H9 (cell line): ENCODE data around the gene GLT1D1. TPM values are rescaled to one million over a fixed set of nuclear protein-coding genes. Genes with fewer than 3 reads are reported as not detected.

Source experiments
- DNase-seq: peaks from one replicate; pipeline ENCODE4 v3.0.0-alpha.2; 2017
- H2AFZ ChIP-seq: one replicate; pipeline ENCODE4 v1.6.1; 2013; ENCODE audit warnings: mild to moderate bottlenecking, low read length, control low read depth, moderate library complexity
- H2AK5ac ChIP-seq: 2 replicates; pipeline ENCODE4 v1.6.1; 2013; ENCODE audit warnings: low read length, control low read depth, mixed read lengths; ENCODE audit not compliant: insufficient read length
- H2BK120ac ChIP-seq: one replicate; pipeline ENCODE4 v1.6.1; 2013; ENCODE audit warnings: low read depth, mild to moderate bottlenecking, low read length, control low read depth, inconsistent platforms; ENCODE audit not compliant: poor library complexity, severe bottlenecking
- H2BK12ac ChIP-seq: 2 replicates; pipeline ENCODE4 v1.6.1; 2013; ENCODE audit warnings: low read length, control low read depth, mixed read lengths, low read depth; ENCODE audit not compliant: insufficient read length
- H2BK15ac ChIP-seq: 2 replicates; pipeline ENCODE4 v1.6.1; 2013; ENCODE audit warnings: low read depth, low read length, control low read depth
- H2BK20ac ChIP-seq: one replicate; pipeline ENCODE4 v1.6.1; 2013; ENCODE audit warnings: low read depth, mild to moderate bottlenecking, low read length, control low read depth, inconsistent platforms; ENCODE audit not compliant: poor library complexity, severe bottlenecking
- H2BK5ac ChIP-seq: 2 replicates; pipeline ENCODE4 v1.6.1; 2013; ENCODE audit warnings: low read length, control low read depth, mixed read lengths; ENCODE audit not compliant: insufficient read length
- H3K14ac ChIP-seq: 2 replicates; pipeline ENCODE4 v1.6.1; 2013; ENCODE audit warnings: low read length, control low read depth; ENCODE audit not compliant: insufficient read depth
- H3K18ac ChIP-seq: 2 replicates; pipeline ENCODE4 v1.6.1; 2013; ENCODE audit warnings: low read depth, mild to moderate bottlenecking, mixed read lengths, low read length, control low read depth; ENCODE audit not compliant: insufficient read length
- H3K23ac ChIP-seq: 2 replicates; pipeline ENCODE4 v1.6.1; 2013; ENCODE audit warnings: low read length, control low read depth, mixed read lengths, low read depth; ENCODE audit not compliant: insufficient read length
- H3K23me2 ChIP-seq: 2 replicates; pipeline ENCODE4 v1.6.1; 2013; ENCODE audit warnings: low read depth, mild to moderate bottlenecking, mixed read lengths, low read length, control low read depth; ENCODE audit not compliant: insufficient read length, poor library complexity, severe bottlenecking
- H3K27ac ChIP-seq: 2 replicates; pipeline ENCODE4 v1.5.1; 2013; ENCODE audit warnings: low read length, control low read depth, mixed read lengths, low read depth; ENCODE audit not compliant: insufficient read length
- H3K27me3 ChIP-seq: 2 replicates; pipeline ENCODE4 v1.6.1; 2013; ENCODE audit warnings: low read length, control low read depth, inconsistent platforms; ENCODE audit not compliant: insufficient read depth
- H3K4ac ChIP-seq: 2 replicates; pipeline ENCODE4 v1.6.1; 2013; ENCODE audit warnings: low read depth, mild to moderate bottlenecking, control low read depth, inconsistent platforms, low read length, moderate library complexity
- H3K4me1 ChIP-seq: 2 replicates; pipeline ENCODE4 v1.6.1; 2013; ENCODE audit warnings: low read length, control low read depth, inconsistent platforms; ENCODE audit not compliant: insufficient read depth
- H3K4me2 ChIP-seq: 2 replicates; pipeline ENCODE4 v1.6.1; 2013; ENCODE audit warnings: low read length, control low read depth, mixed read lengths; ENCODE audit not compliant: insufficient read length, insufficient read depth
- H3K56ac ChIP-seq: 2 replicates; pipeline ENCODE4 v1.6.1; 2013; ENCODE audit warnings: low read depth, mild to moderate bottlenecking, mixed read lengths, low read length, control low read depth; ENCODE audit not compliant: insufficient read length
- H3K79me1 ChIP-seq: 2 replicates; pipeline ENCODE4 v1.6.1; 2013; ENCODE audit warnings: low read depth, mild to moderate bottlenecking, moderate library complexity, low read length, control low read depth, inconsistent platforms; ENCODE audit not compliant: insufficient read depth, poor library complexity, severe bottlenecking
- H3K79me2 ChIP-seq: 2 replicates; pipeline ENCODE4 v1.6.1; 2013; ENCODE audit warnings: low read length, control low read depth, inconsistent platforms; ENCODE audit not compliant: insufficient read depth
- H3K9ac ChIP-seq: 2 replicates; pipeline ENCODE4 v1.6.1; 2013; ENCODE audit warnings: low read length, control low read depth, mixed read lengths; ENCODE audit not compliant: insufficient read length; ENCODE audit errors: extremely low read depth
- H3K9me3 ChIP-seq: one replicate; pipeline ENCODE4 v1.6.1; 2013; ENCODE audit warnings: low read depth, low read length, inconsistent platforms; ENCODE audit not compliant: control insufficient read depth
- H3T11ph ChIP-seq: one replicate; pipeline ENCODE4 v1.6.1; 2013; ENCODE audit warnings: mild to moderate bottlenecking, low read length, control low read depth, inconsistent platforms
- H4K20me1 ChIP-seq: one replicate; pipeline ENCODE4 v1.6.1; 2013; ENCODE audit not compliant: control insufficient read depth, insufficient read length, insufficient read depth
- H4K5ac ChIP-seq: 2 replicates; pipeline ENCODE4 v1.6.1; 2013; ENCODE audit warnings: low read depth, mild to moderate bottlenecking, mixed read lengths, low read length, control low read depth; ENCODE audit not compliant: insufficient read length
- H4K8ac ChIP-seq: replicated peaks from 2 replicates; pipeline ENCODE4 v1.6.1; 2013; ENCODE audit warnings: low read length, control low read depth, mixed read lengths, low read depth; ENCODE audit not compliant: insufficient read length
- H4K91ac ChIP-seq: 2 replicates; pipeline ENCODE4 v1.6.1; 2013; ENCODE audit warnings: low read depth, mild to moderate bottlenecking, moderate library complexity, mixed read lengths, low read length, control low read depth; ENCODE audit not compliant: insufficient read length
- H3K27ac Mint-ChIP-seq, 3 experiments: 2 replicates in 2 of 3; 3 replicates in 1 of 3; pipeline ENCODE4 v1.8.0; 2020 to 2021; ENCODE audit warnings: mixed read lengths in 3 of 3, mild to moderate bottlenecking in 1 of 3, moderate library complexity in 1 of 3
- H3K27me3 Mint-ChIP-seq: 2 replicates; pipeline ENCODE4 v1.8.0; 2021; ENCODE audit warnings: low read depth, mild to moderate bottlenecking, moderate library complexity, mixed read lengths
- H3K36me3 Mint-ChIP-seq, 3 experiments: 2 replicates in 2 of 3; 3 replicates in 1 of 3; pipeline ENCODE4 v1.8.0; 2020 to 2021; ENCODE audit warnings: low read depth in 3 of 3, mixed read lengths in 3 of 3; ENCODE audit not compliant: insufficient read depth in 1 of 3
- H3K4me1 Mint-ChIP-seq, 2 experiments: 2 replicates each; pipeline ENCODE4 v1.8.0; 2020; ENCODE audit warnings: mixed read lengths in 2 of 2
- H3K4me3 Mint-ChIP-seq, 2 experiments: 2 replicates in 1 of 2; 3 replicates in 1 of 2; pipeline ENCODE4 v1.8.0; 2020 to 2021; ENCODE audit warnings: mild to moderate bottlenecking in 2 of 2, mixed read lengths in 2 of 2, moderate library complexity in 1 of 2
- H3K9me3 Mint-ChIP-seq, 2 experiments: 2 replicates in 1 of 2; 3 replicates in 1 of 2; pipeline ENCODE4 v1.8.0; 2020; ENCODE audit warnings: mild to moderate bottlenecking in 2 of 2, mixed read lengths in 2 of 2, moderate library complexity in 1 of 2
- WGBS: extraction: QIAGEN DNeasy Blood & Tissue Kit; methylation state at CpG from one replicate; pipeline ENCODE4 v1.1.7; 2013; ENCODE audit warnings: missing lambda C conversion rate, low lambda C conversion rate, mixed read lengths; ENCODE audit not compliant: insufficient read length; ENCODE audit errors: extremely low coverage; 5-methylcytosine and 5-hydroxymethylcytosine counted together
- total RNA-seq: library from RNA; stranded (reverse); gene quantifications from 2 replicates; pipeline ENCODE4 v1.2.1, GENCODE V29; 2021
- TF ChIP-seq, protein P1 (sequence below): fragments of 200-600 bp; sonication (generic); conservative IDR thresholded peaks from 3 replicates; pipeline ENCODE4 v1.8.0; 2021; ENCODE audit warnings: antibody characterized with exemption, mild to moderate bottlenecking

Gene GLT1D1
- total RNA-seq, 1 experiment from 2014 or later: 7.0 TPM

DNA sequence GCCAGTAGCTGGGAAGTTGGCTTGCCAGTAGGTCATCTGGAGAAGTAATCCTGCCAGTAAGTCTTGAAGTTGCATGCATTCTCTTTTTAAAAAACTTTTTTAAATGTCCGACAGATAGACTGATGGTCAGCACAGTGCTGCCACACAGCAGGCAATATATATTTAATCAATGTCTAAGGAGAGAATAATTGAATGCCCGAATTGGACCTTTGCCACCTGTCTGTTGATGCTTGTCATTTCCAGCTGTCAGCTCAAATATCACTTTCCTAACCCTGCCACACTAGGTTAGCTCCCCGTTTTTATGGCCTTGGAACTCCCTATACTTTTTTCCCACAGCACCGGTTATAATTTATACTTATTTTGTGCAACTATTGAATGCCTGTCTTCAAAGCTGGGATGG, 27.4 kb upstream of the GLT1D1 start:
- Histone ChIP-seq H4K91ac (no peak overlapping the region), H3K23me2 (peaks cover 13% of the 10 kb centered on the region), H3K27ac (no peak overlapping the region), H3K4me1 (peaks cover 5% of the 10 kb centered on the region), H2BK5ac (no peak overlapping the region), H2AFZ (no peak overlapping the region), H3K79me1 (peaks cover 6% of the 10 kb centered on the region), H3K79me2 (peaks cover 10% of the 10 kb centered on the region; the same call in 1 of the 2 replicates), H4K5ac (no peak overlapping the region), H3K9ac (no peak overlapping the region), H2BK15ac (no peak overlapping the region), H3T11ph (no peak overlapping the region), H3K18ac (no peak overlapping the region), H3K56ac (no peak overlapping the region), H4K8ac (no peak overlapping the region), H3K4ac (no peak overlapping the region), H2AK5ac (no peak overlapping the region), H3K14ac (no peak overlapping the region), H2BK20ac (no peak overlapping the region), H3K4me2 (no peak overlapping the region), H3K23ac (no peak overlapping the region), H4K20me1 (no peaks in the 10 kb centered on the region), H2BK12ac (no peak overlapping the region), H3K9me3 (no peaks in the 10 kb centered on the region), H3K27me3 (no peaks in the 10 kb centered on the region), H2BK120ac (no peak overlapping the region)
- TF ChIP-seq, protein P1, sequence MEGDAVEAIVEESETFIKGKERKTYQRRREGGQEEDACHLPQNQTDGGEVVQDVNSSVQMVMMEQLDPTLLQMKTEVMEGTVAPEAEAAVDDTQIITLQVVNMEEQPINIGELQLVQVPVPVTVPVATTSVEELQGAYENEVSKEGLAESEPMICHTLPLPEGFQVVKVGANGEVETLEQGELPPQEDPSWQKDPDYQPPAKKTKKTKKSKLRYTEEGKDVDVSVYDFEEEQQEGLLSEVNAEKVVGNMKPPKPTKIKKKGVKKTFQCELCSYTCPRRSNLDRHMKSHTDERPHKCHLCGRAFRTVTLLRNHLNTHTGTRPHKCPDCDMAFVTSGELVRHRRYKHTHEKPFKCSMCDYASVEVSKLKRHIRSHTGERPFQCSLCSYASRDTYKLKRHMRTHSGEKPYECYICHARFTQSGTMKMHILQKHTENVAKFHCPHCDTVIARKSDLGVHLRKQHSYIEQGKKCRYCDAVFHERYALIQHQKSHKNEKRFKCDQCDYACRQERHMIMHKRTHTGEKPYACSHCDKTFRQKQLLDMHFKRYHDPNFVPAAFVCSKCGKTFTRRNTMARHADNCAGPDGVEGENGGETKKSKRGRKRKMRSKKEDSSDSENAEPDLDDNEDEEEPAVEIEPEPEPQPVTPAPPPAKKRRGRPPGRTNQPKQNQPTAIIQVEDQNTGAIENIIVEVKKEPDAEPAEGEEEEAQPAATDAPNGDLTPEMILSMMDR: no peak
- peaks cover 15 to 18% of the 10 kb centered on the region in 2 experiments for H3K4me1 Mint-ChIP-seq
- H3K9me3 Mint-ChIP-seq: no peaks in the 10 kb centered on the region
- WGBS: no CpG with 5 or more reads among the region's 4 CpGs
- no peak for DNase-seq
- no peaks in the 10 kb centered on the region; the same call in 1 of the 2 replicates for H3K27me3 Mint-ChIP-seq
- H3K4me3 Mint-ChIP-seq: no peak overlapping the region
- H3K36me3 Mint-ChIP-seq: peaks cover 4 to 21% (median 18%) of the 10 kb centered on the region in 3 experiments; a peak in 6 of 7 replicates
- H3K27ac Mint-ChIP-seq: 0 out of 7 replicates have a peak overlapping the region, but pooled peaks of 1 of the 3 experiments have one; percentile 27
